Measurements from ENCODE around the gene TUBE1. TPM values are rescaled to one million over a fixed set of nuclear protein-coding genes. Genes with fewer than 3 reads are reported as not detected.

TUBE1 gene
- total RNA-seq, 1 experiment from 2014 or later, result 42.5 TPM

- intact Hi-C loops (cut with micrococcal nuclease), result no loop called here
- no peak overlapping the region for H3K4me3 ChIP-seq (replicated peaks in 1 of 2; ENCODE audit: low read depth in 1 of 2, low read length in 2 of 2)
- H2AFZ ChIP-seq (ENCODE audit: low read depth, low read length, poor library complexity, severe bottlenecking), result peak overlapping the region; percentile 65
- POLR2A ChIA-PET, result no interaction called here
- H3K79me2 ChIP-seq (ENCODE audit: insufficient read depth, low read length), result no peaks in the 10 kb centered on the region
- DNase-seq (ENCODE audit: low read depth, low spot score) (no peak), ATAC-seq (no peak)
- H3K27ac ChIP-seq (ENCODE audit: low read depth, low read length), result no peak overlapping the region
- no peak overlapping the region for H3K9ac ChIP-seq (ENCODE audit: low read length)
- TF ChIP-seq REST (IDR thresholded peaks at IDR 0.05; ENCODE audit: low read depth), result no peak
- no peak for TF ChIP-seq SIN3A (IDR thresholded peaks at IDR 0.05; ENCODE audit: low read depth)
- no peak for TF ChIP-seq ZFX (IDR thresholded peaks at IDR 0.05)
- no peak for TF ChIP-seq RAD21 (IDR thresholded peaks at IDR 0.05; ENCODE audit: low read depth)
- TF ChIP-seq EGR1 (IDR thresholded peaks at IDR 0.05; ENCODE audit: low read depth), result no peak
- TF ChIP-seq EZH2 (IDR thresholded peaks at IDR 0.05), result no peak
- no peak for TF ChIP-seq CTCF (IDR thresholded peaks at IDR 0.05 in 2 of 3, conservative IDR thresholded peaks at IDR 0.05 in 1 of 3; ENCODE audit: borderline replicate concordance in 1 of 3, insufficient read depth in 1 of 3, low read depth in 2 of 3, low read length in 2 of 3)
- TF ChIP-seq CEBPB (IDR thresholded peaks at IDR 0.05; ENCODE audit: low read depth), result no peak
- TF ChIP-seq MAX (IDR thresholded peaks at IDR 0.05), result no peak
- no peak for TF ChIP-seq CBX3 (IDR thresholded peaks at IDR 0.05; ENCODE audit: low read depth)
- no peak for TF ChIP-seq FOSL1 (IDR thresholded peaks at IDR 0.05; ENCODE audit: low read depth)
- TF ChIP-seq EZH2phosphoT487 (IDR thresholded peaks at IDR 0.05; ENCODE audit: borderline replicate concordance), result no peak
- TF ChIP-seq ZNF274 (IDR thresholded peaks at IDR 0.05; ENCODE audit: low read depth, low read length), result no peak
- TF ChIP-seq TCF7L2 (IDR thresholded peaks at IDR 0.05; ENCODE audit: borderline replicate concordance, extremely low read depth, insufficient read depth, insufficient read length), result no peak
- TF ChIP-seq ZBTB33 (IDR thresholded peaks at IDR 0.05; ENCODE audit: extremely low read depth, insufficient replicate concordance, low read length), result no peak
- no peak for TF ChIP-seq POLR2A (IDR thresholded peaks at IDR 0.05; ENCODE audit: borderline replicate concordance, extremely low read depth, insufficient read depth, insufficient read length)
- TF ChIP-seq JUND (IDR thresholded peaks at IDR 0.05), result no peak
- no peak for TF ChIP-seq YY1 (IDR thresholded peaks at IDR 0.05; ENCODE audit: extremely low read depth, insufficient replicate concordance, low read depth, low read length)
- no peak for TF ChIP-seq ELF1 (IDR thresholded peaks at IDR 0.05; ENCODE audit: borderline replicate concordance, low read depth)
- no peaks in the 10 kb centered on the region for H3K9me3 ChIP-seq (ENCODE audit: control insufficient read depth in 1 of 2, insufficient read depth in 1 of 2, low read depth in 1 of 2, low read length in 2 of 2)
- no TSS peak for BruUV-seq (replicated peaks)
- H3K4me2 ChIP-seq (ENCODE audit: low read length), result peak overlapping the region; percentile 42; the same call in 1 of the 2 replicates
- H3K9me2 ChIP-seq (ENCODE audit: insufficient read depth), result no peaks in the 10 kb centered on the region
- no peaks in the 10 kb centered on the region for H3K36me3 ChIP-seq (ENCODE audit: control insufficient read depth in 1 of 2, insufficient read depth in 2 of 2, low read length in 2 of 2)
- CTCF ChIA-PET, result no interaction called here
- H3K27me3 ChIP-seq (ENCODE audit: insufficient read depth, low read length), result no peaks in the 10 kb centered on the region
- H4K20me1 ChIP-seq (ENCODE audit: insufficient read depth), result no peaks in the 10 kb centered on the region
- H3K4me1 ChIP-seq (ENCODE audit: control insufficient read depth in 1 of 2, insufficient read depth in 2 of 2, low read length in 2 of 2), result peaks cover 0 to 12% of the 10 kb centered on the region in 2 experiments; a peak in 2 of 4 replicates
- RAD21 ChIA-PET (ENCODE audit: low non-redundant PET in 1 of 2, low total read pairs in 2 of 2, uncharacterized antibody in 2 of 2, unreplicated experiment in 2 of 2), result no interaction called here
Measured at GRCh38 chr6:112118034-112118433, 30.8 kb upstream of the TUBE1 start.

Measured in HCT116 (cell line).